Measurements from ENCODE around the gene APOF.
"Not testable (repeated sequence)": the region's sequence is repeated elsewhere in the genome, so short reads cannot be mapped to it uniquely, and the experiment has no call there.

Gene APOF

GRCh38 chr12:56366948-56367347 is 4.3 kb upstream of the APOF start:
- DNase-seq, result no peak

GRCh38 chr12:56361487-56362129 is 1.0 kb downstream of the APOF start:
- DNase-seq, result no peak

- DNase-seq, result peak; percentile 91 to 98 (median 95)
These were observed 2.5 kb downstream of the APOF start, which contains the start of gene STAT2 for GRCh38 chr12:56359851-56360767. TSS of gene STAT2 (minus strand) at chr12:56360107. CDS start at chr12:56356571, 3,536 bp downstream.

- DNase-seq, result no peak
These were observed 3.7 kb downstream of the APOF start for GRCh38 chr12:56358836-56359532.

- DNase-seq, result no peak
These were observed 11.3 kb downstream of the APOF start for GRCh38 chr12:56351325-56351724.

GRCh38 chr12:56350662-56351061 is 12.0 kb downstream of the APOF start:
- DNase-seq, result no peak

- DNase-seq, result no peak
These were observed 13.9 kb downstream of the APOF start for GRCh38 chr12:56348776-56349175.

GRCh38 chr12:56347255-56347654 is 15.4 kb downstream of the APOF start:
- DNase-seq, result not testable (repeated sequence)

- DNase-seq, result no peak
These were observed 16.0 kb downstream of the APOF start for GRCh38 chr12:56346675-56347074.

- DNase-seq, result not testable (repeated sequence)
These were observed 20.4 kb downstream of the APOF start for GRCh38 chr12:56342290-56342689.

GRCh38 chr12:56341616-56342015 is 21.0 kb downstream of the APOF start:
- no peak for DNase-seq

- DNase-seq, result no peak
These were observed 23.6 kb downstream of the APOF start for GRCh38 chr12:56339158-56339422.

GRCh38 chr12:56338308-56339157 is 24.1 kb downstream of the APOF start, which contains the start of gene IL23A:
TSS of gene IL23A (plus strand) at chr12:56338884. CDS start at chr12:56339045, 161 bp downstream.
- DNase-seq, result peak; percentile 38 to 68 (median 56)

GRCh38 chr12:56337753-56338251 is 24.9 kb downstream of the APOF start:
- DNase-seq, result no peak

GRCh38 chr12:56336361-56337167 is 26.1 kb downstream of the APOF start:
- DNase-seq, result no peak

- DNase-seq, result not testable (repeated sequence)
These were observed 27.1 kb downstream of the APOF start for GRCh38 chr12:56335527-56335926.

- DNase-seq, result no peak
These were observed 28.2 kb downstream of the APOF start for GRCh38 chr12:56334490-56334793.

GRCh38 chr12:56333679-56334489 is 28.8 kb downstream of the APOF start, which contains the start of gene PAN2:
TSS of gene PAN2 (minus strand) at chr12:56334000. CDS start at chr12:56333094, 906 bp downstream.
- peak; percentile 67 to 84 (median 74) for DNase-seq

- DNase-seq, result no peak
These were observed 29.4 kb downstream of the APOF start for GRCh38 chr12:56333197-56333678.

GRCh38 chr12:56332512-56333196 is 30.0 kb downstream of the APOF start:
- no peak for DNase-seq
